ENCODE measurements around the gene LSM10. TPM values are rescaled to one million over a fixed set of nuclear protein-coding genes. Genes with fewer than 3 reads are reported as not detected.
A peak's percentile ranks its signal among the peaks of the same experiment; 100 is the strongest.

The LSM10 gene
- total RNA-seq, 1 donor from 2014 or later = 8.8 TPM

DNA sequence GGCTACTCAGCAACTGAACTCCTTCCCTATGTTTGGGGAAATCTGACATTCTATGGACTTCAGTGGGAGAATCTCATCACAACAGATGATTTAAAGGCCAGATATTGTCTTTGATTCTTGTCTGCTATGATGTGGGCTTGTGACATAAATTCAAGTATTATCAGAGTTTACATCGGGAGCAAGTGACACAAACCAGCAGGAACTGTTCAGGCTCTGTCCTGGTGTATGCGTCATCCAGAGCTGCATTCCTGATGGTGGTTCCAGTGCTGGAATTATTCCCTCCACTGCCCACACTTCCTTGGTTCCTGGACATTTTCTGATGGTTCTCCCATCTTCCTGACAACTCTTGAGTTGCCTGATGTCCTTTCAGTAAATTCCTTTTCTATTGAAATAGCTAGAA is 10.8 kb upstream of the LSM10 start:
- no peak for DNase-seq

- no peak for DNase-seq
These were observed 8.7 kb upstream of the LSM10 start for GRCh38 chr1:36406440-36406839.

DNA sequence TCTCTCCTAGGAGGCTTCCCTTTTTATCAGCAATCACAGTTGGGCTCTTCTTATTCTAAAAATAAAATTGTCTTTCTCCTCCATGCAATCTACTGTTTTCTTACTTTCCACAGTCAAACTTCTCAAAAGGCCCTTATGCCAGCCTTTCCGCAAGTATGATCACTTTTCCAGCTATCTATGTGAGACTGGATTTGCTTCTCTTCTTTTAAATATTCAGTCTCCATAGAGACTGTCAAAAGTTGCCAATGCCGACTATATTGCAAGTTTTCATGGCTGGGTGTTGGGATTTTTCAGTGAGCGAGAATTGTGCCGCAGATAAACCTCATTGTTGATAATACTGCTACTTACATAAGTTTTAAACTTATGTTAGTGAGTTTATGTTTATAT is 4.8 kb upstream of the LSM10 start:
- no peak for DNase-seq

GRCh38 chr1:36401602-36402503 is 4.1 kb upstream of the LSM10 start:
- DNase-seq = no peak

DNA sequence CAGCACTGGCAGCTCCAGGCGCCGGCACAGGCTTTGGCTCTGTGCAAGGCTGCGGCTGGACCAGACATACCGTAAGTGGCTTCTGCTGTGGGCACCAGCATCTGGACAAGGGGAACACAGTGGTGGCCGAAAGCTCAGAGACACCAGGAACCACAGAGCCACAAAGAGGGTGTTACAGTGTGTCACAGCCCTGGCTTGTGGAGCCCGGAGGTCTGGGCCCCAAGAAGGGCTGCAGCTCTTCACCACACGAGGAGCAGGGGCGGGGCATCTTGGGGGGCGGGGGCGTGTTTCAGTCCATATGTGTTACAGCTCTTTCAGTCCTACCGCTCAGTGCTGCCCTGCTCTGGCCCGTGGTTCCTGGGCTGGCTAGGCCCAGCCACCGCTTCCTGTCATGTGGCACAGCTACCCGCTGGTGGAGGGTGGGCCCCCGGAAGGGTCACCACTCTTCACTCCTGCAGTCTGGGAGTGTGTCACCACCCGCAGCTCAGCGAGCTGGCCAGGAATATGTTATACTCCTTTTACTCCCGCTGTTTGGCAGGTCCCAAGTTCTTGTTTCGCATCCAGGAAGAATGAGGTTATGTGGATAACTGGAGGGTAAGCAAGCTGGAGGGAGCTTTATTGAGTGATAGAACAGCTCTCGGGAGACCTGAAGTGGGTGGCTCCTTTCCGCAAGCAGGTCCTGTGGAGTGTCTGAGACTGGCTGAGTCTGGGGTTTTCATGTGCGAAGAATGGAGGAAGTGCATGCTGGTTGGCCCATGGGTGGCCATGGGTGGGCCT is 3.3 kb upstream of the LSM10 start:
- no peak for DNase-seq

DNA sequence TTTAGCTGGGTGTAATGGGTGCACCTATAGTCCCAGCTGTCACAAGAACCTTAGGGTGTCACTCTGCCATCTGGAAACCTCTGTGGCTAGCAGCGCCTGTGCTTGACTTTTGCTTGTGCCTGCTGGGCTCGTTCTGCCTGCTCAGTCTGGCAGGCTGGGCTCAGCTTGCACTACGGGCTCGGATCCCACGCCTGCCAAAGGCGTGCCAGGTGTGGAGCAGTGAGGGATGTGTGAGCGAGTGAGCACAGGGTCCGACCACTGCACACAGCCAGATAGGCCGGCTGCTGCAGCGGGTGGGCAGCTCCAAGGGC is 2.8 kb upstream of the LSM10 start:
- DNase-seq = no peak

GRCh38 chr1:36398370-36398977 is 766 bp upstream of the LSM10 start:
- DNase-seq = no peak

GRCh38 chr1:36397083-36397377 is 678 bp downstream of the LSM10 start:
- no peak for DNase-seq

GRCh38 chr1:36396359-36396758 is 1.3 kb downstream of the LSM10 start:
- no peak for DNase-seq

DNA sequence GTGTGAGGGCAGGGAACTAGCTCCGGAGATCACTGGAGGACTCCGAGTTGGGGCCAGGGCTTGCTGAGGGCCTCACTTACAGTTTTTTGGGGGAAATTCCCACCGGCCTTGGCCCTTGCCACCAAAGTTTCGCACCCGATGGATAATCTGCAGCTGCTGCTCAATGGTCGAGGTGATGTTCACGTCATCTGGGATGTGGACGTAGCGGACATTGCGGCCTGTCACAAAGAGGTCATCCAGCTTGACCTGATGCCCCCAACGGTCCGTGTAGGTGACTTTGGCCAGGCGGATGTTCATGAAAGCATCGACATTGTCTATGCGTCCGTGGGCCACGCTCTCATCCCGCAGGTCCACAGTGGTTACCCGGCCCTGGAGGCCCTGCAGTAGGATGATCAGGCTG is 4.0 kb downstream of the LSM10 start:
- no peak for DNase-seq

DNA sequence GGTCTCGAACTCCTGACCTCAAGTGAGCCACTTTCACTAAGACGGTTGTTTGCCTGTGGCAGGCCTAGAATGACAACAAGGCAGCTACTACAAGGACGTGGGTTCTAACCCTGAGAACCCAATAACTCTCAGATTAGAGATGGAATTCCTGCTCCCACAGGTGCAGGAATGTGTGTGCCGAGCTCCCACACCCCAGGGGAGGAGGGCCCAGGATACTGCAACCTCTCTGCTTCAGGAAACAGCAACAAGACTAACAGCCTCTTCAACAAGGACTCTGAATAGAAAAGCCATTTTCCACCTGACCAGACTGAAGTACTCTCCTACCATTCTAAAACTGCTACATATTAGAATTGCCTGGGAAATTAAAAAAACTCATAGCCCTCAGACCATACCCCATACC is 4.9 kb downstream of the LSM10 start:
- DNase-seq = no peak

- no peak for DNase-seq
These were observed 6.4 kb downstream of the LSM10 start for GRCh38 chr1:36391271-36391670.

- DNase-seq = no peak
These were observed 7.3 kb downstream of the LSM10 start for GRCh38 chr1:36390411-36390810.

GRCh38 chr1:36389999-36390398 is 7.7 kb downstream of the LSM10 start:
- DNase-seq = no peak

DNA sequence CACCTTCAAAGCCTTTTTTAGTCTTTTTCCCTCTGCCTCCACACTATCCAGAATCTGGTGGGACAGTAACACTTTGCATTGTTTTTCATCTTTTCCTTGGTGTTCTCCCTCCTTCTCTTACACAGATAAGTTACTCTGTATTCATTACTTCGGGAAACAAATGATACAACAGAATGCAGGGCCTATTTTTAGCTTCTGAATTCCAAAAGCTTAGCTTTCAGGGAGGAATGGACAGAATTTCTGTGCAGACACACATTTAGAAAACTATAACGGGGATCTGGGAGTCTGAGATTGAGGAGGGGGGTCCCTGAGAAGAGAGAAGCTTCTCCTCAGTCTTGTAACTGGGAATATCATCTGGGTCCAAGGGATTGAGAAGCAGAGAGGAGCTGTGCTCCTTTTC is 8.4 kb downstream of the LSM10 start:
- no peak for DNase-seq

GRCh38 chr1:36387141-36387949 is 10.4 kb downstream of the LSM10 start:
- DNase-seq = no peak

- peak; percentile 92 for DNase-seq
These were observed 11.2 kb downstream of the LSM10 start for GRCh38 chr1:36386265-36387140.

DNA sequence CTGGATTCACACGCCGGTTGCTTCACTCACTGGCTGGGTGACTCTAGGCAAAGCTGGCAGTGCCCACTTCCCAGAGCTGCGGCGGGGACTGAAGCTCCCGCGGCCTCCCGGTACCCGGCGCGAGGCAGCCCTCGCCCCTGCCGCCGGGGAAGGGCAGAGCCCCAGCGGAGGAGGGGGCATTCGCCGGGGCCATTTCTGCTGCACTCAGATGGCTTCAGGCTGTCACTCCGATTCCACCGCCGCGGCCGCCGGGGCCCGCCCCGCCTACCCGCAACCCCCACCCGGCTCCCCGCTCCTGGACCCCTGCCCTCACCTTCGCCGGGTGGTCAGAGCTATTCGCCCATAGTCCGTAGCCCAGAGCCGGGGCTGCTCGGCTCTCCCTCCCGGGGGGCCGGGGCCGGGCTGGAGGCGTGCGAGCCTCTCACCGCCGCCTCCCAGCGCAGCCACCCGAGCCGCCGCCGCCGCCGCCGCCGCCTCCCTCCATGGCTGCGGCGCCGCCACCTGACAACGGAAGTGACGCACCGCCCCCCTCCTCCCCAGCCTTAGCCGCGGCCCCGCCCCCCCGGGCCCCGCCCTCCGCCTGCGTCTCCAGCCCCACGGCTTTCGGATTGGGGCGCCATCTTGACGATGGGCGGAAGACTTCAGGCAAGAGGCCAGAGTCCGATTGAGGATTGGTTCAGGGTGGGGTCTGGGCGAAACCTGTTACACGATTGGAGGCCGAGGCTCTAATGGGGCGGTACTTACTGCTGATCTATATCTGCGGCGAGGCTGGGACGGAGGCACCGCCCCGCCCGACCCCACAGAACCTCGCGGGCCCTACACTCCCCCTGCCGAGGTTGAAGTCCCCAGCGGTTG is 12.1 kb downstream of the LSM10 start, which contains the start of gene STK40:
STK40 (minus strand) TSS at position 515 of the 855 bp plus-strand sequence. CDS start 24,592 bp downstream, outside the sequence.
- DNase-seq = peak; percentile 100

GRCh38 chr1:36384542-36385409 is 12.9 kb downstream of the LSM10 start:
- peak; percentile 52 for DNase-seq
